K562 (cell line): ENCODE results near the gene TBX10. TPM values are rescaled to one million over a fixed set of nuclear protein-coding genes. Genes with fewer than 3 reads are reported as not detected.

Experiments used
- BHLHE40 ChIP-seq: IDR thresholded peaks from 2 replicates; pipeline ENCODE4 v1.6.1; 2011; ENCODE audit warnings: low read length, improper control_type of control experiment
- CHD2 ChIP-seq: IDR thresholded peaks from 2 replicates; pipeline ENCODE4 v1.6.1; 2011; ENCODE audit warnings: low read depth, low read length
- E2F3 ChIP-seq: fragments of 250-450 bp; sonication (Bioruptor Pico); IDR thresholded peaks from 2 replicates; pipeline ENCODE4 v1.4.0; 2020; ENCODE audit warnings: mild to moderate bottlenecking
- FOXP1 ChIP-seq: sonication (generic); formaldehyde crosslinking; IDR thresholded peaks from 2 replicates; pipeline ENCODE4 v1.8.0; 2022; ENCODE audit warnings: mild to moderate bottlenecking, missing genetic modification reagents
- GABPB2 ChIP-seq: fragments of 250-450 bp; sonication (Bioruptor Pico); conservative IDR thresholded peaks from 2 replicates; pipeline ENCODE4 v1.5.1; 2021; ENCODE audit warnings: mild to moderate bottlenecking
- GTF2A2 ChIP-seq: IDR thresholded peaks from 2 replicates; pipeline ENCODE4 v1.6.1; 2016; ENCODE audit warnings: mild to moderate bottlenecking, missing genetic modification characterization, missing compliant biosample characterization
- HINFP ChIP-seq: fragments of 450-650 bp; conservative IDR thresholded peaks from 2 replicates; pipeline ENCODE4 v1.6.1; 2016; ENCODE audit warnings: missing genetic modification characterization, low read depth, mild to moderate bottlenecking, control low read depth, missing compliant biosample characterization
- RBFOX2 ChIP-seq: fragments of 200-400 bp; formaldehyde crosslinking; IDR thresholded peaks from 2 replicates; pipeline ENCODE4 v1.6.1; 2017; ENCODE audit warnings: low read depth, mild to moderate bottlenecking, low read length, moderate library complexity
- SREBF1 ChIP-seq: fragments of 150-350 bp; IDR thresholded peaks from 2 replicates; pipeline ENCODE4 v1.6.1; 2014; ENCODE audit warnings: antibody characterized with exemption, low read depth, low read length, borderline replicate concordance
- TARDBP ChIP-seq: fragments of 450-650 bp; IDR thresholded peaks from 2 replicates; pipeline ENCODE4 v1.6.1; 2016
- ZBTB1 ChIP-seq: sonication (generic); formaldehyde crosslinking; IDR thresholded peaks from 2 replicates; pipeline ENCODE4 v1.8.1; 2023; ENCODE audit warnings: missing genetic modification reagents, low read depth, mild to moderate bottlenecking, borderline replicate concordance
- ZFP36 ChIP-seq: fragments of 150-350 bp; IDR thresholded peaks from 2 replicates; pipeline ENCODE4 v1.6.1; 2018; ENCODE audit warnings: low read length, low read depth; ENCODE audit not compliant: partially characterized antibody
- ZNF197 ChIP-seq: fragments of 200-800 bp; sonication (Bioruptor generic); IDR thresholded peaks from 2 replicates; pipeline ENCODE4 v1.6.1; 2016; ENCODE audit warnings: low read depth, missing genetic modification characterization, missing compliant biosample characterization
- ZNF551 ChIP-seq: fragments of 250-450 bp; sonication (Bioruptor Pico); IDR thresholded peaks from 2 replicates; pipeline ENCODE4 v1.5.0; 2021; ENCODE audit warnings: mild to moderate bottlenecking, moderate library complexity
- polyA plus RNA-seq, 8 experiments: library from polyadenylated mRNA; depleted of rRNA in 4 of 8; stranded (reverse) in 5 of 8; unstranded in 3 of 8; fragments of >200 nt; fragmentation: Nextera tagmentation in 2 of 8; fragmentation: Illumina TruSeq in 1 of 8; extraction: Ambion mirVana in 2 of 8; extraction: Trizol in 1 of 8; gene quantifications; 2 replicates each; pipeline versions ENCODE4 v1.2.1 to v1.2.3, GENCODE V29; 2011 to 2014; ENCODE audit warnings: inconsistent platforms in 1 of 8, missing spikeins in 1 of 8
- total RNA-seq, 7 experiments: library from RNA; depleted of rRNA in 6 of 7; stranded (reverse); fragments of >200 nt in 6 of 7; fragmentation: Illumina TruSeq in 2 of 7; extraction: Trizol in 2 of 7; gene quantifications; 2 replicates each; pipeline versions ENCODE4 v1.2.1 to v1.2.3, GENCODE V29; 2011 to 2021; ENCODE audit warnings: low replicate concordance in 1 of 7
- TF ChIP-seq, protein P1 (sequence below), 2 experiments: fragments of 450-650 bp; IDR thresholded peaks; 2 replicates each; pipeline ENCODE4 v1.6.1; 2016; ENCODE audit warnings: mild to moderate bottlenecking in 2 of 2, borderline replicate concordance in 1 of 2, low read depth in 1 of 2, moderate library complexity in 1 of 2
- TF ChIP-seq, protein P2 (sequence below): fragments of 250-450 bp; sonication (Bioruptor Pico); IDR thresholded peaks from 2 replicates; pipeline ENCODE4 v1.4.0; 2020; ENCODE audit warnings: mild to moderate bottlenecking

Gene TBX10
- total and polyA plus RNA-seq, 9 of the 15 experiments (the other 6 are each of a cell fraction or from before 2014, with no cell fraction given), result not detected

GRCh38 chr11:67606492-67607295 lies 32.9 kb downstream of the TBX10 start, which contains the start of gene NDUFV1 (continued):
- TF ChIP-seq ZFP36 (no peak), GTF2A2 (tag) (no peak), BHLHE40 (peak; percentile 32; the same call in 1 of the 2 replicates), RBFOX2 (peak; percentile 88), ZNF551 (no peak), ZBTB1 (CRISPR knock-in tag) (no peak), HINFP (tag) (no peak), TARDBP (0 out of 2 replicates have a peak, but pooled peaks have one; percentile 21), CHD2 (0 out of 2 replicates have a peak, but pooled peaks have one; percentile 49), FOXP1 (CRISPR knock-in tag) (no peak; the same call in 1 of the 2 replicates), SREBF1 (no peak), ZNF197 (no peak), GABPB2 (CRISPR knock-in tag) (no peak), E2F3 (CRISPR knock-in tag) (0 out of 2 replicates have a peak, but pooled peaks have one; percentile 54)
- TF ChIP-seq, protein P1, sequence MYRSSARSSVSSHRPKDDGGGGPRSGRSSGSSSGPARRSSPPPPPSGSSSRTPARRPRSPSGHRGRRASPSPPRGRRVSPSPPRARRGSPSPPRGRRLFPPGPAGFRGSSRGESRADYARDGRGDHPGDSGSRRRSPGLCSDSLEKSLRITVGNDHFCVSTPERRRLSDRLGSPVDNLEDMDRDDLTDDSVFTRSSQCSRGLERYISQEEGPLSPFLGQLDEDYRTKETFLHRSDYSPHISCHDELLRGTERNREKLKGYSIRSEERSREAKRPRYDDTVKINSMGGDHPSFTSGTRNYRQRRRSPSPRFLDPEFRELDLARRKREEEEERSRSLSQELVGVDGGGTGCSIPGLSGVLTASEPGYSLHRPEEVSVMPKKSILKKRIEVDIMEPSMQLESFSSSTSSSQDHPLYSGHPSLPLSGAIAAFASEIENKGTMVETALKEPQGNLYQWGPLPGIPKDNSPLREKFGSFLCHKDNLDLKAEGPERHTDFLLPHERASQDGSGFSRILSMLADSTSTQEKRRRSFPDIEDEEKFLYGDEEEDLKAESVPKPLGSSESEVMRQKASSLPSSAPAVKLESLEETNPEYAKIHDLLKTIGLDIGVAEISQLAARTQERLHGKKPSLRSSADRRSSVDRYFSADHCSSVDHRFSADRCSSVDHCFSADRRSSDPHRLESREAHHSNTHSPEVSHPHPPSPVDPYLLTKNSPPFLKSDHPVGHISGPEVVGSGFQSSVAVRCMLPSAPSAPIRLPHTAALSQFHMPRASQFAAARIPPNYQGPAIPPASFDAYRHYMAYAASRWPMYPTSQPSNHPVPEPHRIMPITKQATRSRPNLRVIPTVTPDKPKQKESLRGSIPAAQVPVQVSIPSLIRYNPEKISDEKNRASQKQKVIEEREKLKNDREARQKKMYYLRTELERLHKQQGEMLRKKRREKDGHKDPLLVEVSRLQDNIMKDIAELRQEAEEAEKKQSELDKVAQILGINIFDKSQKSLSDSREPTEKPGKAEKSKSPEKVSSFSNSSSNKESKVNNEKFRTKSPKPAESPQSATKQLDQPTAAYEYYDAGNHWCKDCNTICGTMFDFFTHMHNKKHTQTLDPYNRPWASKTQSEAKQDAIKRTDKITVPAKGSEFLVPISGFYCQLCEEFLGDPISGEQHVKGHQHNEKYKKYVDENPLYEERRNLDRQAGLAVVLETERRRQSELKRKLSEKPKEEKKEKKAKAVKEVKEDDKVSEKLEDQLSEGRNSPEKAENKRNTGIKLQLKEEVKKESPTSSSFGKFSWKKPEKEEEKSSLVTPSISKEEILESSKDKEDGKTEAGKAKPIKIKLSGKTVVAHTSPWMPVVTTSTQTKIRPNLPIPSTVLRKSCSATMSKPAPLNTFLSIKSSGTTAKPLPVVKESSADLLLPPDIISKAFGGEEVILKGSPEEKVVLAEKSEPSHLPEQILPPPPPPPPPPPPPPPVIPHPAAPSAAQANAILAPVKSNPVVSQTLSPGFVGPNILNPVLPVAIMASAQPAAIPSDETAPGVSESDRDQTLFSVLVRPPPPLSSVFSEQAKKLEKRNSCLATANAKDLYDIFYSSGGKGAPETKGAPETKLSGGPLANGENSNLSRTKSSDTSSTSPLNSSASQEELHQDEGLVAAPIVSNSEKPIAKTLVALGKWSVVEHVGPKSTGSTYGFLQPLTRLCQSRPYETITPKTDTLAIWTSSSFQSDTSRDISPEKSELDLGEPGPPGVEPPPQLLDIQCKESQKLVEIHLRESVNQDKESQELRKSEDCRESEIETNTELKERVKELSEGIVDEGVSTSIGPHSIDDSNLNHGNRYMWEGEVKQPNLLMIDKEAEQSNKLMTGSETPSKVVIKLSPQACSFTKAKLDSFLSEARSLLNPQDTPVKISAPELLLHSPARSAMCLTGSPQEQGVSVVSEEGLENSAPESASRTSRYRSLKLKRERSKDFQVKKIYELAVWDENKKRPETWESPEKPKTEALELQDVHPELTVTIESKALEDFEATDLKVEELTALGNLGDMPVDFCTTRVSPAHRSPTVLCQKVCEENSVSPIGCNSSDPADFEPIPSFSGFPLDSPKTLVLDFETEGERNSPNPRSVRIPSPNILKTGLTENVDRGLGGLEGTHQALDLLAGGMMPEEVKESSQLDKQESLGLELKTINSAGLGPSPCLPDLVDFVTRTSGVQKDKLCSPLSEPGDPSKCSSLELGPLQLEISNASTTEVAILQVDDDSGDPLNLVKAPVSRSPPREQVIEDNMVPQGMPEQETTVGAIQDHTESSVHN (IDR thresholded peaks at IDR 0.05; ENCODE audit: borderline replicate concordance in 1 of 2, low read depth in 1 of 2), result no peak
- TF ChIP-seq, protein P2, sequence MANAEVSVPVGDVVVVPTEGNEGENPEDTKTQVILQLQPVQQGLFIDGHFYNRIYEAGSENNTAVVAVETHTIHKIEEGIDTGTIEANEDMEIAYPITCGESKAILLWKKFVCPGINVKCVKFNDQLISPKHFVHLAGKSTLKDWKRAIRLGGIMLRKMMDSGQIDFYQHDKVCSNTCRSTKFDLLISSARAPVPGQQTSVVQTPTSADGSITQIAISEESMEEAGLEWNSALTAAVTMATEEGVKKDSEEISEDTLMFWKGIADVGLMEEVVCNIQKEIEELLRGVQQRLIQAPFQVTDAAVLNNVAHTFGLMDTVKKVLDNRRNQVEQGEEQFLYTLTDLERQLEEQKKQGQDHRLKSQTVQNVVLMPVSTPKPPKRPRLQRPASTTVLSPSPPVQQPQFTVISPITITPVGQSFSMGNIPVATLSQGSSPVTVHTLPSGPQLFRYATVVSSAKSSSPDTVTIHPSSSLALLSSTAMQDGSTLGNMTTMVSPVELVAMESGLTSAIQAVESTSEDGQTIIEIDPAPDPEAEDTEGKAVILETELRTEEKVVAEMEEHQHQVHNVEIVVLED (CRISPR knock-in tag), result peak; percentile 96
